Left lung (tissue), 10 donors: ENCODE measurements around the gene SEMA6A. TPM values are rescaled to one million over a fixed set of nuclear protein-coding genes. Genes with fewer than 3 reads are reported as not detected.

Source experiments
- ATAC-seq: fragments of 200-7000 bp; cut with Tn5 transposase; one replicate; pipeline ENCODE4 v1.9.1; 2020; ENCODE audit warnings: moderate library complexity
- DNase-seq, 4 donors: peaks; one replicate each; pipeline ENCODE4 v3.0.0-alpha.2; 2013 to 2020
- H3K27ac ChIP-seq, 2 donors: fragments of 200-600 bp; sonication (generic) in 1 of 2; one replicate each; pipeline versions ENCODE4 v1.5.0 to v1.8.0; 2020 to 2021
- H3K27me3 ChIP-seq, 2 donors: fragments of 200-600 bp; sonication (generic) in 1 of 2; one replicate each; pipeline versions ENCODE4 v1.5.0 to v1.8.0; 2020 to 2021
- H3K36me3 ChIP-seq, 2 donors: fragments of 200-600 bp; sonication (generic) in 1 of 2; one replicate each; pipeline versions ENCODE4 v1.5.0 to v1.8.0; 2020 to 2021
- H3K4me1 ChIP-seq, 2 donors: fragments of 200-600 bp; one replicate each; pipeline ENCODE4 v1.8.0; 2021
- H3K4me3 ChIP-seq, 2 donors: fragments of 200-600 bp; sonication (generic) in 1 of 2; one replicate each; pipeline versions ENCODE4 v1.5.0 to v1.8.0; 2020 to 2021; ENCODE audit warnings: mild to moderate bottlenecking in 1 of 2
- H3K9me3 ChIP-seq, 2 donors: fragments of 200-600 bp; sonication (generic) in 1 of 2; one replicate each; pipeline versions ENCODE4 v1.5.0 to v1.8.0; 2020 to 2021
- CTCF ChIP-seq, 2 donors: fragments of 200-600 bp; sonication (generic) in 1 of 2; IDR thresholded peaks; one replicate each; pipeline versions ENCODE4 v1.5.0 to v1.8.0; 2021; ENCODE audit warnings: antibody characterized with exemption in 2 of 2
- intact Hi-C, 2 donors: fragments of 100-400 bp; cut with DNase I; formaldehyde crosslinking; loops; one replicate each; pipeline versions ENCODE4 v1.11.2 to v1.14.2; 2022
- polyA plus RNA-seq, 6 donors: library from polyadenylated mRNA; unstranded; fragments of 120-200 nt; gene quantifications; one replicate each; pipeline ENCODE4 v1.2.1, GENCODE V29; 2013; ENCODE audit not compliant: insufficient read length in 6 of 6
- total RNA-seq, 2 donors: library from RNA; stranded (reverse); fragmentation: NEBNext Ultra II Directional; extraction: Animal tissue kit (Norgen Biotek cat#: 25700); gene quantifications; one replicate each; pipeline ENCODE4 v1.2.1, GENCODE V29; 2021
- donor health status: DM: no; HTN: yes; CAD: no.
- donor health status: DM: no; HTN: no; CAD: no.

Gene SEMA6A
- total and polyA plus RNA-seq, 8 donors = 15.3 to 45.8 (median 39.6) TPM

DNA sequence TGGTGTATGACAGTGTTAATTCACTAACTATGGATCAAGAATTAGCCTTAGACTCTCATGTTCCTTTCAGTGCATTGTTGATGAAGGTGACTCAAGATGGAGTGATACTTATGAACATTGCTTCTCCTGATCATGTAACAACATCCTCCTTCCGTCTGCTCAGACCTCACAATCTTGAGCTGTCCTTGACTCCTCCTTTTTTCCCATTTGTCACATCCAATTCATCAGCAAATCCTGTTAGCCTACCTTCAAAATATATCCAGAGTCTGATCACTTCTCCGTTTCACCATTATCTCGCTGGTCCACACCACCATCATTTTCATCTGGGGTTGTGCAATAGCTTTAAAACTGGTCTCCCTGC is 9.2 kb upstream of the SEMA6A start:
- Histone ChIP-seq H3K27ac (no peak overlapping the region), H3K27me3 (no peaks in the 10 kb centered on the region), H3K9me3 (no peaks in the 10 kb centered on the region), H3K4me3 (no peak overlapping the region), H3K4me1 (no peaks in the 10 kb centered on the region), H3K36me3 (no peaks in the 10 kb centered on the region)
- no peak for TF ChIP-seq CTCF (IDR thresholded peaks at IDR 0.05)
- no peak for DNase-seq
- ATAC-seq = no peak
- intact Hi-C loops = no loop called here

DNA sequence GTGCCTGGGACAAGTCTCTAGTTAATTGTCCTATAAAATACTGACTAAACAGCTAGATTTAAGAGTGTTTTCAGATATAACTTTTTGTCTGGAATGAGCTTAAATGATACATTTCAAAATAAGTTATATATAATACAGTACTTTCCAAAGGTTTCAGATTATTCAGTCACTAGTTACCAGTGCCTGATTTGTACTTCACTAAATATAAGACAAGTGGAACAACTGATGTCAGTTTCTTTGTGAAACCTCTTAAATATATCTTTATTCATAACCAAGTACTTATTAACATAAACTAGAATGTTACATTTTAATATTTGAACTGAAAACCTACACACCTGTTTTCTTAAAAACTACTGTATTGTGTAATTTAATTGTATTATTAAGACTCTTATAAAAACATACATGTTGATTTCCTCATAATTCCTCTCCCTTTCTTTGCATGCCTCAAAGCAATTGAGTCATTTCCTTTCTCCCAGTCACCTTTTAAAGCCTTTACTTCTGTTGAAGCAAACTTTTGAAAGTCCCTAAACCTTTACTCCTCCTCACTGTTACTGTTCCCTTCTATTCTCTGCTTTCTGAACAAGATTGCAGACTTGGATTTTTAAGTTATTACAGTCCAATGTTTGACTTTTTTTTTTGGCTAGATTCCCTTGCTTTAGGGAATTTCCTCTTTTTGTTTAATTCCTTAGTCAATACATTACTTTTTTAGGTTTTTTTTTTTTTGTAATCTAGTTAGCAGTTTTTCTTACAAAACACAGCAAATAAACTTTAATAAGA is 8.7 kb upstream of the SEMA6A start:
- intact Hi-C loops = no loop called here
- ATAC-seq (no peak), DNase-seq (no peak)
- TF ChIP-seq CTCF (IDR thresholded peaks at IDR 0.05) = no peak
- H3K9me3 ChIP-seq = no peaks in the 10 kb centered on the region
- no peaks in the 10 kb centered on the region for H3K4me1 ChIP-seq
- H3K27me3 ChIP-seq = peaks cover 0 to 2% of the 10 kb centered on the region in 2 donors
- H3K36me3 ChIP-seq = no peaks in the 10 kb centered on the region
- no peak overlapping the region for H3K4me3 ChIP-seq
- no peak overlapping the region for H3K27ac ChIP-seq

- Histone ChIP-seq H3K27ac (no peak overlapping the region), H3K4me1 (no peaks in the 10 kb centered on the region), H3K36me3 (no peaks in the 10 kb centered on the region), H3K27me3 (peaks cover 2 to 16% of the 10 kb centered on the region in 2 donors), H3K4me3 (no peak overlapping the region), H3K9me3 (no peaks in the 10 kb centered on the region)
- ATAC-seq (no peak), DNase-seq (no peak)
- intact Hi-C loops = no loop called here
- no peak for TF ChIP-seq CTCF (IDR thresholded peaks at IDR 0.05)
These were observed 7.3 kb upstream of the SEMA6A start for GRCh38 chr5:116581910-116582309.

DNA sequence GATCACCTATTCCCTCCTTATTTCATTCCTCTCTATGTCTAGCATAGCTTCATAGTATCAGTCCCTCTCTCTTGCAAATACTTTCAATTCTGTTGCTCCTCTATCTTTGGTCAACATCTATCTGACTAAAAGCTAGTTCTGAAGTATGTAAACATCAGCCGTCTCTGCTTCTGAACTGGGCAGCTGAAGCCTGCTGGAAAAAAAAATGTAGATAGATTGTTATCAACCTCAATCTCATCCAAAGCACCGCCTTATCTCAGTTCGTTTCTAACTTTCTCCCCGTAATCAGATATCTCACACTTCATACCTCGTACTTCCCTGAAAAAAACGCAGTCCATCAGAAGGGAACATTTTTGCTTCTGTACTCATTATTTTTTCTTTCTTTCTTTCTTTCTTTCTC is 4.5 kb upstream of the SEMA6A start:
- intact Hi-C loops = no loop called here

DNA sequence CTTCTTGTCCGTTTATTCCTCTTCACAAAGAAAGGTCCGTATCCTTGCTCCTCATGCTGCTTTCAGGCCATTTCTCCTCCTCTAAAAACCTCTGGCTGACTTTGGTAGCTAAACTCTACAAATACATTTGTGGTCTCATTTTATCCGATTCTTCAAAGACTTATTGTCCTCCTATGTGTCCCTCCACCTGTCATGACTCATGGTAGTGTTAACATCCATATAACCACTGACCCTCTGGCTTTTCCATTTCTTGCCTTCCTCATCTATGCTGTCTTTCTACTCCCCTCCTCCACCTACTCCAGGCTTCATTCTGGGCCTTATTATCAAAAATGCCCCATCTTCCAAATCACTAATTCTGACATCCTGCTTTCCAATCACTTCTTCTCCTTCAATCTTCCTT is 4.1 kb upstream of the SEMA6A start:
- TF ChIP-seq CTCF (IDR thresholded peaks at IDR 0.05) = no peak
- Histone ChIP-seq H3K4me1 (peaks cover 4 to 23% of the 10 kb centered on the region in 2 donors), H3K36me3 (no peaks in the 10 kb centered on the region), H3K27me3 (peaks cover 13 to 48% of the 10 kb centered on the region in 2 donors), H3K4me3 (no peak overlapping the region), H3K9me3 (no peaks in the 10 kb centered on the region), H3K27ac (no peak overlapping the region)
- intact Hi-C loops = no loop called here
- DNase-seq (no peak), ATAC-seq (no peak)

More for the DNA sequence above, 4.5 kb upstream of the SEMA6A start:
- no peaks in the 10 kb centered on the region for H3K36me3 ChIP-seq
- peaks cover 0 to 18% of the 10 kb centered on the region in 2 donors for H3K4me1 ChIP-seq
- H3K27me3 ChIP-seq = peaks cover 9 to 43% of the 10 kb centered on the region in 2 donors
- no peak for DNase-seq
- H3K27ac ChIP-seq = no peak overlapping the region
- ATAC-seq = no peak
- H3K4me3 ChIP-seq = no peak overlapping the region
- TF ChIP-seq CTCF (IDR thresholded peaks at IDR 0.05) = no peak
- no peaks in the 10 kb centered on the region for H3K9me3 ChIP-seq
